Mucosa of rectum (tissue), 2 donors: Measurements from ENCODE around the gene ZNF394.
"Not testable (repeated sequence)": the region's sequence is repeated elsewhere in the genome, so short reads cannot be mapped to it uniquely, and the experiment has no call there.

ENCODE experiments used
- H3K27ac ChIP-seq, 2 donors: one replicate each; pipeline ENCODE4 v1.7.0; 2013; ENCODE audit warnings: inconsistent platforms in 2 of 2, low read depth in 2 of 2, low read length in 2 of 2
- H3K27me3 ChIP-seq, 2 donors: one replicate each; pipeline ENCODE4 v1.7.0; 2013; ENCODE audit warnings: low read length in 2 of 2; ENCODE audit not compliant: control insufficient read depth in 2 of 2, insufficient read depth in 2 of 2
- H3K36me3 ChIP-seq, 2 donors: one replicate each; pipeline ENCODE4 v1.7.0; 2013; ENCODE audit warnings: low read length in 2 of 2; ENCODE audit not compliant: control insufficient read depth in 2 of 2, insufficient read depth in 2 of 2
- H3K4me1 ChIP-seq, 2 donors: one replicate each; pipeline ENCODE4 v1.7.0; 2013; ENCODE audit warnings: low read length in 2 of 2, mild to moderate bottlenecking in 1 of 2; ENCODE audit not compliant: control insufficient read depth in 2 of 2, insufficient read depth in 2 of 2
- H3K4me3 ChIP-seq, 2 donors: one replicate each; pipeline ENCODE4 v1.7.0; 2013; ENCODE audit warnings: low read length in 2 of 2
- H3K9ac ChIP-seq, 2 donors: one replicate each; pipeline ENCODE4 v1.7.0; 2013; ENCODE audit warnings: low read length in 2 of 2, low read depth in 1 of 2, mild to moderate bottlenecking in 1 of 2
- H3K9me3 ChIP-seq, 2 donors: one replicate each; pipeline ENCODE4 v1.7.0; 2013; ENCODE audit warnings: low read length in 2 of 2; ENCODE audit not compliant: control insufficient read depth in 2 of 2
- donor health status: healthy.
- donor health status: Normal muscosa, but diverticular disease.

Gene ZNF394

DNA sequence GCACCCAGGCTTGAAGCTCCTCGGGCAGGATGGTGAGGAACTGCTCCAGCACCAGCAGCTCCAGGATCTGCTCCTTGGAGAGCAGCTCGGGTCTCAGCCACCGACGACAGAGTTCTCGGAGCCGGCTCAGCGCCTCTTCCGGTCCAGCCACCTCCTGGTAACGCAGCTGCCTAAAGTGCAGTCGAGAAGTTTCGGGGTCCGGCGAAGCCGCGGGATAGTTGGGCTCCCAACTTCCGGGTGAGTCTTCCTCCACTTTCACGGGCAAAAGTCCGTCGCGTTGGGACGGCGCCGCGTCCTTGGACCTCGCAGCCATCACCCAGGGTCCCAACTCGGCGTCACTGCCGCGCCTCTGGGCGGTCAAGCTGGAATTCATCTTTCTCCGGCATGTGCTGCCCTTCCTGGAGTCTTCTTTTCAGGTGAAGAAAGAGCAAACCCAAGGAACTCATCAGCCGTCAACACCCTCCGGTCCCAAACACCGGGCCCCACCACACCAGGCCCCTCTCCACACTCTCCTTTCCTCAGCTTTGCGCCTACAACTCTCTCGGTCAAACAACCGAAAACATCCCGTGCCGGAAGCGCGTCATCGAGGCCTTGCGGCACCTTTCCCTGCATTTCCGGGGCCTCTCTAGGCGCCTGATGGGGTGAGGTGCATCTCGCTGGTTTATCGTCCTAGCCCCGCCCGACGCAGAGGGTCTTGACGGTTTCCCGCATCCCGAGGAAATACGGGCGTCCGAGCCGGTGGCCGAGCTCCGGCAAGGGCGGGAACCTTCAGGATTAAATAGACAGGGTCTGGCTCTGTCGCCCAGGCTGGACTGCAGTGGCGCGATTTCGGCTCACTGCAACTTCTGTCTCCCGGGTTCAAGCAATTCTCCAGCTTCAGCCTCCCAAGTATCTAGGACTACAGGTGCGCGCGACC lies at the start of gene ZNF394:
Gene ZNF394, minus strand, starts transcription at position 561 of the 916 bp plus-strand sequence. Its CDS starts 188 bp downstream, at position 373.
- Histone ChIP-seq H3K36me3 (peaks cover 5 to 7% of the 10 kb centered on the region in 2 donors), H3K27me3 (no peaks in the 10 kb centered on the region), H3K4me1 (peaks cover 15 to 17% of the 10 kb centered on the region in 2 donors), H3K27ac (peak within 1 kb of the TSS; percentile 96 to 98), H3K9me3 (no peaks in the 10 kb centered on the region), H3K4me3 (peak within 1 kb of the TSS; percentile 96 to 98), H3K9ac (peak within 1 kb of the TSS; percentile 97 to 99)

DNA sequence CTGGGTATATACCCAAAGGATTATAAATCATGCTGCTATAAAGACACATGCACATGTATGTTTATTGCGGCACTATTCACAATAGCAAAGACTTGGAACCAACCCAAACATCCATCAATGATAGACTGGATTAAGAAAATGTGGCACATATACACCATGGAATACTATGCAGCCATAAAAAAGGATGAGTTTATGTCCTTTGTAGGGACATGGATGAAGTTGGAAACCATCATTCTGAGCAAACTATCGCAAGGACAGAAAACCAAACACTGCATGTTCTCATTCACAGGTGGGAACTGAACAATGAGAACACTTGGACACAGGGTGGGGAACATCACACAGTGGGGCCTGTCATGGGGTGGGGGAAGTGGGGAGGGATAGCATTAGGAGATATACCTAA lies 49.5 kb upstream of the ZNF394 start:
- H3K27me3 ChIP-seq, H3K4me3 ChIP-seq, H3K27ac ChIP-seq, H3K9ac ChIP-seq, H3K9me3 ChIP-seq, H3K4me1 ChIP-seq: not testable (repeated sequence)
- peaks cover 13 to 20% of the 10 kb centered on the region in 2 donors for H3K36me3 ChIP-seq

DNA sequence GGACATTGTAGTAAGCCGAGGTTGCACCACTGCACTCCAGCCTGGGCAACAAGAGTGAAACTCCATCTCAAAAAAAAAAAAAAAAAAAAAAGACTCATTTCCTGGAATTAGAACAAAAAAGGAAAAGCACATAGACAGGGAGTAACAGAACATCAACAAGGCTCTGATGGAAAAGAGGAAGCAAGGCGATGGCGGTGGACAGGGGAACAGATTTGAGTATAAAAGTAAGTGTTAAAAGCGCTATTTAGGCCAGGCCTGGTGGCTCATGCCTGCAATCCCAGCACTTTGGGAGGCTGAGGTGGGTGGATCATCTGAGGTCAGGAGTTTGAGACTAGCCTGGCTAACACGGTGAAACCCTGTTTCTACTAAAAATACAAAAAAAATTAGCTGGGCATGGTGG lies 45.2 kb upstream of the ZNF394 start:
- not testable (repeated sequence) for H3K4me3 ChIP-seq, H3K4me1 ChIP-seq, H3K27ac ChIP-seq, H3K27me3 ChIP-seq, H3K9me3 ChIP-seq, H3K9ac ChIP-seq
- peaks cover 13% of the 10 kb centered on the region in 2 donors for H3K36me3 ChIP-seq

DNA sequence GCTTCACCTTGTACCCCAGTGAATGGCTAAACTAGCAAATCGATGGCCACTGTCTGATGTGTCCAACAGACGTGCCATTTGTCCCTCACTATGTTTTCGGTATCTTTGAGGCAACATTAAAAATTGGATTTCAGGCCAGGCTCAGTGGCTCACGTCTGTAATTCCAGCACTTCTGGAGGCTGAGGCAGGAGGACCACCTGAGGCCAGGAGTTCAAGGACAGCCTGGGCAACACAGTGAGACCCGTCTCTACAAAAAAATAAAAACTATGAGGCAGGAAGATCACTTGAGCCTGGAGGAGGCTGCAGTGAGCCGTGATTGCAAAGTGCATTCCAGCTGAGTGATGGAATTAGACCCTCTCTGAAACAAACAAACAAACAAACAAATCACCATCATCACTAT lies 43.8 kb upstream of the ZNF394 start:
- H3K4me3 ChIP-seq: no peak overlapping the region
- no peaks in the 10 kb centered on the region for H3K4me1 ChIP-seq
- H3K27me3 ChIP-seq: no peaks in the 10 kb centered on the region
- H3K9me3 ChIP-seq: peaks cover 0 to 5% of the 10 kb centered on the region in 2 donors
- H3K36me3 ChIP-seq: peaks cover 13% of the 10 kb centered on the region in 2 donors
- H3K27ac ChIP-seq: no peak overlapping the region
- no peak overlapping the region for H3K9ac ChIP-seq

DNA sequence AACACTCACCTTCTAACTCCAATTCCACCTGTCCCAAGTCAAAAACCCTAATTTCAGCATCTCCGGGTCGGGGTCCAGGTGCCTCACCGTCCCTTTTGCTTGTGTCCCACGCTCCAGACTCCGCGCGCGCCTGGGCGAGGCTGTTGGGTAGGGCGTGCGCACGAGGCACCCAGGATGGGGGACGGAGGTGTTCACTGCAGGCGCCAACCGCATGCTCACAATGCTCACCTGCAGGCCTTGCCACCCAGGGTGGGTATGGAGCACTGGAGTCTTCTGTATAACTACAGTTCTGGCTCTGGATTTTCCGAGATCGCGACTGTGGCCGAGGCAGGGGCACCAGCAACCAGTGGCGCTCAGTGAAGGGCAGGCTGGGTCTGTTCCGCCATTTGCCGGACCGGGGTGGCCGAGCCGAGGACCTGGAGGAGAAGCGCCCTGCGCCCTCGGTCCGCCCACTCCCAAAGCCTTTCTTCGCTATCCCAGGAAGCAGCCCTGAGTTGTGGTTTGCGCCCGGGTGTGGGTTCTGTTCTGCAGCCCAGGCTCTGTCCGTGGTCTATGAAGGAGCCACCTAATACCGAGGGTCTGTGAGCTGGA lies 43.1 kb upstream of the ZNF394 start:
- no peaks in the 10 kb centered on the region for H3K27me3 ChIP-seq
- H3K36me3 ChIP-seq: peaks cover 10 to 11% of the 10 kb centered on the region in 2 donors
- H3K9ac ChIP-seq: no peak overlapping the region
- H3K27ac ChIP-seq: no peak overlapping the region
- no peaks in the 10 kb centered on the region for H3K4me1 ChIP-seq
- H3K4me3 ChIP-seq: no peak overlapping the region
- peaks cover 0 to 5% of the 10 kb centered on the region in 2 donors for H3K9me3 ChIP-seq

DNA sequence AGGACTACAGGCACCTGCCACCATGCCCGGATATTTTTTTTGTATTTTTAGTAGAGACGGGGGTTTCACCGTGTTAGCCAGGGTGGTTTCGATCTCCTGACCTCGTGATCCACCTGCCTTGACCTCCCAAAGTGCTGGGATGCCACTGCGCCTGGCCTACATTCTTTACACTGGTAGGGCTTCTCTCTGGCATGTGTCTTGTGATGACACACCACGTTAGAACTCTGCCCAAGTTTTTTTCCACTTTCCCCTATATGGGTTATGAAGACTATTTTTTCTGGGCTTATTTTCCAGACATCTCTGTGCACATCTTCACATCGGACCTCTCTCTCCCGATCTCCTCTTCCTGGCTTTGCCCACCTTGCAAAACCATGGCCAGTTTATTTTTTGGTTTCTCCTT lies 41.1 kb upstream of the ZNF394 start:
- peaks cover 0 to 5% of the 10 kb centered on the region in 2 donors for H3K9me3 ChIP-seq
- H3K36me3 ChIP-seq: no peaks in the 10 kb centered on the region
- no peak overlapping the region for H3K4me3 ChIP-seq
- H3K27ac ChIP-seq: no peak overlapping the region
- no peak overlapping the region for H3K9ac ChIP-seq
- no peaks in the 10 kb centered on the region for H3K4me1 ChIP-seq
- H3K27me3 ChIP-seq: no peaks in the 10 kb centered on the region

DNA sequence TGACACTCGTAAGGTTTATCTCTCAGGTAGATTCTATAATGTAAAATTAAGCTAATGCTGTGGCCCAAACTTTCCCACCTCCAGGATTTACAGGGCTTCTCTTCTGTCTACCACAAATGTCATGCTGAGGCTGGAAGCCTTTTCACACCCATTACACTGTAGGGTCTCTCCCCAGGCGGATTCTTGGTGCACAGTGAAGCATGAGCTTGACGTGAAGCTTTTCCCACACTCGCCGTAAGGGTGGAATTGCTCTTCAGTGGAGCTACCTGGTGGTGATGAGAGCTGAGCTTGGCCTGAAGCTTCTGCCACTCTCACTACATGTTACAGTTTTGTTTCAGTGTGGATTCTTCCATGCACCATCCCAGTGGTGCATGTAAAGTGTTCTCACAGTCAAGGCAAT lies 40.5 kb upstream of the ZNF394 start:
- no peak overlapping the region for H3K4me3 ChIP-seq
- H3K36me3 ChIP-seq: no peaks in the 10 kb centered on the region
- no peaks in the 10 kb centered on the region for H3K4me1 ChIP-seq
- peaks cover 0 to 5% of the 10 kb centered on the region in 2 donors for H3K9me3 ChIP-seq
- H3K9ac ChIP-seq: no peak overlapping the region
- no peak overlapping the region for H3K27ac ChIP-seq
- H3K27me3 ChIP-seq: no peaks in the 10 kb centered on the region

DNA sequence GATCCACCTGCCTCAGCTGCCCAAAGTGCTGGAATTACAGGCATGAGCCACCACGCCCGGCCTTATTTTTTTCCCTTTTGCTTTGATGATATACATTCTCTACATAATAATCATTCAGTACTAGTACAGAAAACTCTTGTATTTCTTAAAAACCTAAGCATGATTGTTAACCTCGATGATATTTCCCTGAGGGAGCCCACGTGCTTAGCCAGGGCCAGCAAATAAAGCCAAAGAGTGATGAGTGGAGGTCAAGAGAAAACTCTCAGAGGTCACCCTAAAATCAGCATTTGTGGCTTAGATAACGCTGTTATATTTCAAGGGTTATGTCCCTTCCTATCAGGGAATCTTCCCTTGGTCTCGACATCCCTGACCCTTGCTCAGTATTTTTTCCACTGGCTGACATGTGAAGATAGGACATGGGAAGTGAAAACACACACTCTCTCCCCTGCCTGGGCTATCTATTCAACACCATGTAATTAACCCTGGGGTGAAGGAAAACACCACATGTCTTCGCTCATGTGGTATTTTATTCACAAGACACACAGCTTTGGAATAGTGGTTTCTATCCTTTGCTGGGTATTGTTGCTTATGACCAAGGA lies 39.2 kb upstream of the ZNF394 start:
- H3K9ac ChIP-seq: no peak overlapping the region
- H3K4me1 ChIP-seq: no peaks in the 10 kb centered on the region
- no peaks in the 10 kb centered on the region for H3K27me3 ChIP-seq
- H3K27ac ChIP-seq: no peak overlapping the region
- H3K4me3 ChIP-seq: no peak overlapping the region
- H3K36me3 ChIP-seq: no peaks in the 10 kb centered on the region
- H3K9me3 ChIP-seq: peaks cover 0 to 5% of the 10 kb centered on the region in 2 donors

DNA sequence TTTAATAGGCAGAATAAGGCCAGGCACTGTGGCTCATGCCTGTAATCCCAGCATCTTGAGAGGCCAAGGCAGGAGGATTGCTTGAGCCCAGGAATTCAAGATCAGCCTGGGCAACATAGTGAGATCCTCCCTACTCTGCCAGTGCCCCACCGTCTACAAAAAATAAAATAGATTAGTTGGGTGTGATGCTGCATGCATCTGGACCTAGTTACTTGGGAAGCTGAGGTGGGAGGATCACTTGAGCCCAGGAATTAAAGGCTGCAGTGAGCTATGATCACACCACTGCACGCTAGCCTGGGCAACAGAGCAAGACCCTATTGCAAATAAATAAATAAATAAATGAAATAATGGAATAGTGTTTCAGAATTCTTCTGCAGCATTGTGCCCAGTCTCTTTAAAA lies 35.6 kb upstream of the ZNF394 start:
- H3K36me3 ChIP-seq: peaks cover 13 to 16% of the 10 kb centered on the region in 2 donors
- H3K27me3 ChIP-seq: no peaks in the 10 kb centered on the region
- H3K4me1 ChIP-seq: no peaks in the 10 kb centered on the region
- H3K4me3 ChIP-seq: no peak overlapping the region
- peaks cover 19 to 31% of the 10 kb centered on the region in 2 donors for H3K9me3 ChIP-seq
- no peak overlapping the region for H3K9ac ChIP-seq
- no peak overlapping the region for H3K27ac ChIP-seq

DNA sequence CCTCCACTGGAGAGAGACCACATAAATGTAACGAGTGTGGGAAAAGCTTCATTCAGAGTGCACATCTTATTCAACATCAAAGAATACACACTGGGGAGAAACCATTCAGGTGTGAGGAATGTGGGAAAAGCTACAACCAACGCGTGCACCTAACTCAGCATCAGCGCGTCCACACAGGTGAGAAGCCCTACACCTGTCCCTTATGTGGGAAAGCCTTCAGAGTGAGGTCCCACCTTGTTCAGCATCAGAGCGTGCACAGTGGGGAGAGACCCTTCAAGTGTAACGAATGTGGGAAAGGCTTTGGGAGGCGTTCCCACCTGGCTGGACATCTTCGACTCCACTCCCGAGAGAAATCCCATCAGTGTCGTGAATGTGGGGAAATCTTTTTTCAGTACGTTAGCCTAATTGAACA lies 31.3 kb upstream of the ZNF394 start:
- Histone ChIP-seq H3K27me3 (no peaks in the 10 kb centered on the region), H3K4me1 (no peaks in the 10 kb centered on the region), H3K4me3 (peak overlapping the region; percentile 1 to 28), H3K9ac (no peak overlapping the region), H3K27ac (no peak overlapping the region), H3K36me3 (peaks cover 23 to 37% of the 10 kb centered on the region in 2 donors), H3K9me3 (peaks cover 27 to 28% of the 10 kb centered on the region in 2 donors)
